ENCODE measurements around the gene PADI1. TPM values are rescaled to one million over a fixed set of nuclear protein-coding genes. Genes with fewer than 3 reads are reported as not detected.

Gene PADI1
- total and polyA plus RNA-seq, 2 donors (not counting 1 experiment from before 2014, with no cell fraction given): not detected

DNA sequence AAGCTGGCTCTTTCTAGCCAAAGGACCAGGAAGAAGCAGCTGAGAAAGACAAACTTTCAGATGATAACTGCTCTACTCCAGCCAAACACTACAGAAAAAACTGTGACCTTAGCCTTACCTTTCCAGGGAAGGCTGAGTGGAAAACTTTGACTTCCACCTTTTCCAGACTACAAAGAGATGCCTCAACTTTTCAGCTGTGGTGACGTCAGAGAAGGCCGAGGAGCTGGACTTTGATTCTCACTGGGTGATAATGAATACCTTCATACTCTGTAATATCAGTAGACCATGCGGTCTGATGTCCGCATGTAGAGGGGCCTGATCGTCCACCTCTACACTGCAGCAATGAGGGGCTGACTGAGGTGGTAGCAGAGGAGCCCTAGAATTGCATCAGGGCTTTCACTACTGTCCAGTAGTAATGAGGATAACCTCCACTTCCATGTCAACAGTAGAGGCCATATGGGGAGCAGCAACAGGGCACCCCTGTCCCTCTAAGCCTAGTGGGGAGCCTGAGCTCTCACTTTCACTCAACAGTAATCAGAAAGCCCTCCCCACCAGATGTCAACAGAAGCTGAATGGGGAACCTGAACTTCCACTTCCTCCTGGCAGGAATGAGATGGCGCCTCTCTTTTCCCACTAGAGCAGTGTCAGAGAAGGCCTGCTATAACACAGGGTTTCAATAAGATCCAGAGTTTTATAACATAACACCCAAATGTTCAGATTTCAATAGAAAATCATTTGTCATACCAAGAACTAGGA, 28.4 kb upstream of the PADI1 start:
- Histone ChIP-seq H3K4me2 (replicated peaks; ENCODE audit: low read depth, low read length, poor library complexity, severe bottlenecking) (no peak overlapping the region), H3K4me3 (ENCODE audit: control extremely low read depth in 1 of 5, extremely low read depth in 1 of 5, insufficient read depth in 1 of 5, low read depth in 2 of 5, low read length in 4 of 5) (no peak overlapping the region), H3K79me2 (ENCODE audit: control insufficient read depth, insufficient read depth, low read length) (no peaks in the 10 kb centered on the region), H3K27ac (ENCODE audit: low read length in 2 of 2) (no peak overlapping the region), H3K4me1 (ENCODE audit: control insufficient read depth in 2 of 2, insufficient read depth in 2 of 2, low read length in 2 of 2) (peaks cover 0 to 4% of the 10 kb centered on the region in 2 donors), H4K20me1 (ENCODE audit: control insufficient read depth, insufficient read depth, low read length, poor library complexity, severe bottlenecking) (no peaks in the 10 kb centered on the region), H3K36me3 (replicated peaks in 1 of 2; ENCODE audit: control extremely low read depth in 1 of 2, control insufficient read depth in 1 of 2, extremely low read depth in 1 of 2, insufficient read depth in 2 of 2, low read length in 1 of 2) (no peaks in the 10 kb centered on the region), H3K9ac (ENCODE audit: low read length) (no peak overlapping the region), H3K27me3 (replicated peaks in 1 of 4; ENCODE audit: control extremely low read depth in 1 of 4, control insufficient read depth in 3 of 4, insufficient read depth in 4 of 4, low read length in 3 of 4) (peaks cover 0 to 7% (median 0%) of the 10 kb centered on the region in 4 experiments), H3K9me3 (ENCODE audit: control extremely low read depth in 1 of 3, control insufficient read depth in 2 of 3, insufficient read depth in 1 of 3, low read length in 2 of 3) (no peaks in the 10 kb centered on the region), H2AFZ (ENCODE audit: insufficient read depth, low read depth, low read length, poor library complexity, severe bottlenecking) (no peak overlapping the region)
- 92% methylated on average over 2 of the region's 6 CpGs for WGBS (ENCODE audit: insufficient coverage)
- intact Hi-C loops (cut with micrococcal nuclease): no loop called here
- no peak overlapping the region for H3K4me3 Mint-ChIP-seq
- no peaks in the 10 kb centered on the region for H3K9me3 Mint-ChIP-seq (ENCODE audit: insufficient read depth)
- DNase-seq (no peak), ATAC-seq (ENCODE audit: low read depth) (no peak)
- H3K27ac Mint-ChIP-seq: no peak overlapping the region
- CTCF ChIA-PET: interaction anchor here (1.4 kb wide), 2 partner anchors 58 to 60 kb away, joined by 3 read pairs; no protein-coding TSS in a partner anchor
- H3K27me3 Mint-ChIP-seq: peaks cover 21% of the 10 kb centered on the region
- POLR2A ChIA-PET: interaction anchor here (0.7 kb wide), 1 partner anchor 49 kb away, joined by 6 read pairs; no protein-coding TSS in a partner anchor
- H3K4me1 Mint-ChIP-seq: peaks cover 10% of the 10 kb centered on the region
- TF ChIP-seq, protein P1, sequence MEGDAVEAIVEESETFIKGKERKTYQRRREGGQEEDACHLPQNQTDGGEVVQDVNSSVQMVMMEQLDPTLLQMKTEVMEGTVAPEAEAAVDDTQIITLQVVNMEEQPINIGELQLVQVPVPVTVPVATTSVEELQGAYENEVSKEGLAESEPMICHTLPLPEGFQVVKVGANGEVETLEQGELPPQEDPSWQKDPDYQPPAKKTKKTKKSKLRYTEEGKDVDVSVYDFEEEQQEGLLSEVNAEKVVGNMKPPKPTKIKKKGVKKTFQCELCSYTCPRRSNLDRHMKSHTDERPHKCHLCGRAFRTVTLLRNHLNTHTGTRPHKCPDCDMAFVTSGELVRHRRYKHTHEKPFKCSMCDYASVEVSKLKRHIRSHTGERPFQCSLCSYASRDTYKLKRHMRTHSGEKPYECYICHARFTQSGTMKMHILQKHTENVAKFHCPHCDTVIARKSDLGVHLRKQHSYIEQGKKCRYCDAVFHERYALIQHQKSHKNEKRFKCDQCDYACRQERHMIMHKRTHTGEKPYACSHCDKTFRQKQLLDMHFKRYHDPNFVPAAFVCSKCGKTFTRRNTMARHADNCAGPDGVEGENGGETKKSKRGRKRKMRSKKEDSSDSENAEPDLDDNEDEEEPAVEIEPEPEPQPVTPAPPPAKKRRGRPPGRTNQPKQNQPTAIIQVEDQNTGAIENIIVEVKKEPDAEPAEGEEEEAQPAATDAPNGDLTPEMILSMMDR (IDR thresholded peaks at IDR 0.05): no peak
- no peak for TF ChIP-seq EZH2 (IDR thresholded peaks at IDR 0.05; ENCODE audit: borderline replicate concordance, insufficient read depth, low read depth, low read length, poor library complexity, severe bottlenecking)

- peaks cover 21% of the 10 kb centered on the region for H3K27me3 Mint-ChIP-seq
- no peaks in the 10 kb centered on the region for H3K79me2 ChIP-seq (ENCODE audit: control insufficient read depth, insufficient read depth, low read length)
- DNase-seq (no peak), ATAC-seq (ENCODE audit: low read depth) (no peak)
- TF ChIP-seq, protein P1 (IDR thresholded peaks at IDR 0.05): no peak
- no peak for TF ChIP-seq EZH2 (IDR thresholded peaks at IDR 0.05; ENCODE audit: borderline replicate concordance, insufficient read depth, low read depth, low read length, poor library complexity, severe bottlenecking)
- H3K4me3 ChIP-seq (ENCODE audit: control extremely low read depth in 1 of 5, extremely low read depth in 1 of 5, insufficient read depth in 1 of 5, low read depth in 2 of 5, low read length in 4 of 5): no peak overlapping the region
- H3K36me3 ChIP-seq (replicated peaks in 1 of 2; ENCODE audit: control extremely low read depth in 1 of 2, control insufficient read depth in 1 of 2, extremely low read depth in 1 of 2, insufficient read depth in 2 of 2, low read length in 1 of 2): no peaks in the 10 kb centered on the region
- no peak overlapping the region for H3K27ac Mint-ChIP-seq
- H3K4me1 Mint-ChIP-seq: peaks cover 18% of the 10 kb centered on the region
- H3K4me2 ChIP-seq (replicated peaks; ENCODE audit: low read depth, low read length, poor library complexity, severe bottlenecking): no peak overlapping the region
- intact Hi-C loops (cut with micrococcal nuclease): no loop called here
- H3K9me3 ChIP-seq (ENCODE audit: control extremely low read depth in 1 of 3, control insufficient read depth in 2 of 3, insufficient read depth in 1 of 3, low read length in 2 of 3): no peaks in the 10 kb centered on the region
- H3K27me3 ChIP-seq (replicated peaks in 1 of 4; ENCODE audit: control extremely low read depth in 1 of 4, control insufficient read depth in 3 of 4, insufficient read depth in 4 of 4, low read length in 3 of 4): peaks cover 0 to 7% (median 0%) of the 10 kb centered on the region in 4 experiments
- H4K20me1 ChIP-seq (ENCODE audit: control insufficient read depth, insufficient read depth, low read length, poor library complexity, severe bottlenecking): no peaks in the 10 kb centered on the region
- no peak overlapping the region for H2AFZ ChIP-seq (ENCODE audit: insufficient read depth, low read depth, low read length, poor library complexity, severe bottlenecking)
- ChIA-PET POLR2A (no interaction called here), CTCF (no interaction called here)
- no peaks in the 10 kb centered on the region for H3K9me3 Mint-ChIP-seq (ENCODE audit: insufficient read depth)
- WGBS (ENCODE audit: insufficient coverage): no CpG with 5 or more reads among the region's 1 CpG
- no peak overlapping the region for H3K9ac ChIP-seq (ENCODE audit: low read length)
- H3K27ac ChIP-seq (ENCODE audit: low read length in 2 of 2): no peak overlapping the region
- H3K4me1 ChIP-seq (ENCODE audit: control insufficient read depth in 2 of 2, insufficient read depth in 2 of 2, low read length in 2 of 2): peaks cover 6 to 12% of the 10 kb centered on the region in 2 donors
- H3K4me3 Mint-ChIP-seq: no peak overlapping the region
Observed at GRCh38 chr1:17177651-17178050, 27.3 kb upstream of the PADI1 start.

All from B cell (primary cell).